NCI-H1417 (cell line): ENCODE results near the gene TIAM1.

Source experiments
- DNase-seq, 3 experiments: peaks; one replicate each; lab custom pipeline; 2025; lab: John Stamatoyannopoulos, UW

Gene TIAM1

GRCh38 chr21:31078216-31078615 is 265.8 kb downstream of the TIAM1 start:
- DNase-seq = no peak

- no peak for DNase-seq
These were observed 268.2 kb downstream of the TIAM1 start for GRCh38 chr21:31075848-31076247.

GRCh38 chr21:31072533-31072932 is 271.5 kb downstream of the TIAM1 start:
- DNase-seq = no peak
